AG04449 (cell line): ENCODE data around the gene L3MBTL3.

Experiments
- CTCF ChIA-PET: fragments of 350-600 bp; formaldehyde crosslinking; extraction: SDS; loops from one replicate; lab custom pipeline; 2021; ENCODE audit warnings: antibody characterized with exemption; lab: Yijun Ruan, JAX
- POLR2A ChIA-PET: fragments of 400-600, 350-600 bp; formaldehyde crosslinking; extraction: SDS; loops from one replicate; lab custom pipeline; 2020; ENCODE audit warnings: antibody characterized with exemption, inconsistent platforms; lab: Yijun Ruan, JAX
- DNase-seq: peaks from one replicate; pipeline ENCODE4 v3.0.0-alpha.2; 2010; ENCODE audit warnings: low read depth, low spot score
- H3K4me3 ChIP-seq: 2 replicates; pipeline ENCODE4 v1.5.1; 2011; ENCODE audit warnings: low read depth, mild to moderate bottlenecking, control low read depth, low read length
- CTCF ChIP-seq: IDR thresholded peaks from one replicate; pipeline ENCODE4 v1.5.1; 2011; ENCODE audit warnings: mild to moderate bottlenecking, moderate library complexity, low read length, control low read depth, inconsistent platforms; ENCODE audit not compliant: insufficient read depth; ENCODE audit errors: missing control alignments

Gene L3MBTL3

GRCh38 chr6:130018292-130018743 is at the start of gene L3MBTL3:
Gene L3MBTL3, plus strand, starts transcription at chr6:130018581. Its CDS starts 24,119 bp downstream, at chr6:130042700.
- ChIA-PET CTCF (interaction anchor here (0.9 to 2.0 kb wide), 2 partner anchors 418 to 420 kb away, joined by 3 to 4 read pairs; no protein-coding TSS in a partner anchor), POLR2A (no interaction called here)
- TF ChIP-seq CTCF: no peak

GRCh38 chr6:129969064-129969463 is 49.3 kb upstream of the L3MBTL3 start:
- H3K4me3 ChIP-seq: no peak overlapping the region
- CTCF ChIA-PET: interaction anchor here (3.0 kb wide), 1 partner anchor 13 kb away, joined by 10 read pairs; no protein-coding TSS in a partner anchor

More at GRCh38 chr6:130018292-130018743, at the start of gene L3MBTL3:
- no peak for DNase-seq
- H3K4me3 ChIP-seq: peak within 1 kb of the TSS; percentile 73

GRCh38 chr6:129976110-129976509 is 42.3 kb upstream of the L3MBTL3 start:
- TF ChIP-seq CTCF: no peak
- ChIA-PET CTCF (no interaction called here), POLR2A (no interaction called here)
- H3K4me3 ChIP-seq: no peak overlapping the region
- DNase-seq: no peak

More at GRCh38 chr6:129969064-129969463, 49.3 kb upstream of the L3MBTL3 start:
- DNase-seq: no peak
- POLR2A ChIA-PET: no interaction called here
- TF ChIP-seq CTCF: no peak

GRCh38 chr6:129978148-129978916 is 40.0 kb upstream of the L3MBTL3 start:
- ChIA-PET CTCF (interaction anchor here (1.2 to 1.9 kb wide), 2 partner anchors 43 to 380 kb away, joined by 4 read pairs; no protein-coding TSS in a partner anchor), POLR2A (no interaction called here)
- TF ChIP-seq CTCF: no peak

GRCh38 chr6:129980821-129981220 is 37.6 kb upstream of the L3MBTL3 start:
- H3K4me3 ChIP-seq: no peak overlapping the region
- no peak for DNase-seq
- POLR2A ChIA-PET: no interaction called here
- no peak for TF ChIP-seq CTCF
- CTCF ChIA-PET: interaction anchor here (1.1 to 1.2 kb wide), 2 partner anchors 13 to 43 kb away, joined by 3 read pairs; no protein-coding TSS in a partner anchor

More at GRCh38 chr6:129978148-129978916, 40.0 kb upstream of the L3MBTL3 start:
- no peak for DNase-seq
- H3K4me3 ChIP-seq: no peak overlapping the region

GRCh38 chr6:129981598-129981997 is 36.8 kb upstream of the L3MBTL3 start:
- TF ChIP-seq CTCF: no peak
- no peak for DNase-seq
- ChIA-PET CTCF (interaction anchor here (0.8 to 1.8 kb wide), 8 partner anchors 11 to 385 kb away, joined by 3 to 10 read pairs (median 5); no protein-coding TSS in a partner anchor), POLR2A (no interaction called here)
- no peak overlapping the region for H3K4me3 ChIP-seq
